Endothelial cell of umbilical vein (primary cell): ENCODE data around the gene MYH15.

ENCODE experiments used
- EZH2 ChIP-seq: IDR thresholded peaks from 2 replicates; pipeline ENCODE4 v1.6.1; 2012; ENCODE audit warnings: borderline replicate concordance, low read depth, mild to moderate bottlenecking, moderate library complexity, low read length, inconsistent platforms; ENCODE audit not compliant: severe bottlenecking
- GATA2 ChIP-seq: IDR thresholded peaks from 2 replicates; pipeline ENCODE4 v1.7.0; 2011; ENCODE audit warnings: low read depth, mild to moderate bottlenecking, moderate library complexity, mixed read lengths, low read length; ENCODE audit not compliant: insufficient read length, insufficient read depth
- JUN ChIP-seq: IDR thresholded peaks from 2 replicates; pipeline ENCODE4 v1.6.1; 2011; ENCODE audit warnings: borderline replicate concordance, low read depth; ENCODE audit not compliant: insufficient read length, insufficient read depth
- MYC ChIP-seq: IDR thresholded peaks from one replicate; pipeline ENCODE4 v1.6.1; 2011; ENCODE audit warnings: mild to moderate bottlenecking, low read depth, low read length
- POLR2A ChIP-seq: IDR thresholded peaks from 2 replicates; pipeline ENCODE4 v1.6.1; 2012; ENCODE audit warnings: low read depth, mild to moderate bottlenecking, control low read depth, low read length
- POLR2AphosphoS5 ChIP-seq: IDR thresholded peaks from 2 replicates; pipeline ENCODE4 v1.6.1; 2012; ENCODE audit warnings: low read depth, mild to moderate bottlenecking, control low read depth, low read length, moderate library complexity; ENCODE audit not compliant: insufficient read depth
- TF ChIP-seq, protein P1 (sequence below), 2 donors: IDR thresholded peaks; 1 replicate in 1 of 2; 2 replicates in 1 of 2; pipeline ENCODE4 v1.5.1; 2011; ENCODE audit warnings: low read length in 2 of 2, mild to moderate bottlenecking in 2 of 2, moderate library complexity in 2 of 2, control low read depth in 1 of 2, inconsistent platforms in 1 of 2, low read depth in 1 of 2; ENCODE audit not compliant: insufficient read depth in 1 of 2; ENCODE audit errors: extremely low read depth in 1 of 2
- TF ChIP-seq, protein P2 (sequence below): IDR thresholded peaks from 2 replicates; pipeline ENCODE4 v1.6.1; 2011; ENCODE audit not compliant: insufficient read depth, insufficient read length

DNA sequence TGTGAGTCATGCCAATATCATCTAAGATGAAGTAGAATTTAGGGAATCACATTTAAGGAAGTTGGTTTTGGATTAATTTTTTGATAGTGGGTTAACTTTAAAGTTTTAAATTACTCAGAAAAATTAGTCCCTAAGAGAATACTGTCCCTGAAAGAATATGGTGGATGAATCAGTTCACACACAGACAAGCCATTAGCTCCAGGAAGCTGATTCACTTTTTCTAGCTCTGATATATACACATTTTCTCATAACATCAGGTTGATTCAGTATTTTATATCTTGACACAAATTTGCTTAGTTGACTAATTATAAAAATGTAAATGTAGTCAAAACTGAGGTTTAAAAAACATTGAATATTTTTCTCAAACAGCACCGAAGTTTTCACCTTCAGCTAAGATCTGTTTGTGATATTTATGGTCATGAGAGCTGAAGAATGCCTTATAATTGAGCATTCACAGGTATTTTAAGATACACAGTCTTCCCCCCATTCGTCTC lies 55.1 kb downstream of the MYH15 start:
- TF ChIP-seq, protein P1, sequence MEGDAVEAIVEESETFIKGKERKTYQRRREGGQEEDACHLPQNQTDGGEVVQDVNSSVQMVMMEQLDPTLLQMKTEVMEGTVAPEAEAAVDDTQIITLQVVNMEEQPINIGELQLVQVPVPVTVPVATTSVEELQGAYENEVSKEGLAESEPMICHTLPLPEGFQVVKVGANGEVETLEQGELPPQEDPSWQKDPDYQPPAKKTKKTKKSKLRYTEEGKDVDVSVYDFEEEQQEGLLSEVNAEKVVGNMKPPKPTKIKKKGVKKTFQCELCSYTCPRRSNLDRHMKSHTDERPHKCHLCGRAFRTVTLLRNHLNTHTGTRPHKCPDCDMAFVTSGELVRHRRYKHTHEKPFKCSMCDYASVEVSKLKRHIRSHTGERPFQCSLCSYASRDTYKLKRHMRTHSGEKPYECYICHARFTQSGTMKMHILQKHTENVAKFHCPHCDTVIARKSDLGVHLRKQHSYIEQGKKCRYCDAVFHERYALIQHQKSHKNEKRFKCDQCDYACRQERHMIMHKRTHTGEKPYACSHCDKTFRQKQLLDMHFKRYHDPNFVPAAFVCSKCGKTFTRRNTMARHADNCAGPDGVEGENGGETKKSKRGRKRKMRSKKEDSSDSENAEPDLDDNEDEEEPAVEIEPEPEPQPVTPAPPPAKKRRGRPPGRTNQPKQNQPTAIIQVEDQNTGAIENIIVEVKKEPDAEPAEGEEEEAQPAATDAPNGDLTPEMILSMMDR (IDR thresholded peaks at IDR 0.05; ENCODE audit: extremely low read depth in 1 of 2, insufficient read depth in 1 of 2, low read depth in 1 of 2, low read length in 2 of 2), result no peak
- no peak for TF ChIP-seq POLR2A
- TF ChIP-seq POLR2AphosphoS5, result no peak
- TF ChIP-seq, protein P2, sequence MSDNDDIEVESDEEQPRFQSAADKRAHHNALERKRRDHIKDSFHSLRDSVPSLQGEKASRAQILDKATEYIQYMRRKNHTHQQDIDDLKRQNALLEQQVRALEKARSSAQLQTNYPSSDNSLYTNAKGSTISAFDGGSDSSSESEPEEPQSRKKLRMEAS, result no peak
- no peak for TF ChIP-seq GATA2
- no peak for TF ChIP-seq EZH2
- no peak for TF ChIP-seq JUN
- TF ChIP-seq MYC, result no peak
